Prostate gland (tissue), 2 donors: ENCODE data around the gene AP2A1. TPM values are rescaled to one million over a fixed set of nuclear protein-coding genes. Genes with fewer than 3 reads are reported as not detected.

ENCODE experiments used
- DNase-seq: peaks from one replicate; pipeline ENCODE4 v3.0.0-alpha.2; 2019; ENCODE audit warnings: low spot score
- H3K27ac ChIP-seq, 2 donors: fragments of 200-600 bp; sonication (generic); 2 replicates each; pipeline ENCODE4 v1.5.1; 2017 to 2019
- H3K27me3 ChIP-seq: fragments of 200-600 bp; sonication (generic); replicated peaks from 2 replicates; pipeline ENCODE4 v1.5.1; 2019; ENCODE audit not compliant: insufficient read depth
- H3K36me3 ChIP-seq, 2 donors: fragments of 200-600 bp; sonication (generic); 1 replicate in 1 of 2; 2 replicates in 1 of 2; pipeline versions ENCODE4 v1.5.1 to v1.8.1; 2017 to 2019
- H3K4me1 ChIP-seq: fragments of 200-600 bp; sonication (generic); replicated peaks from 2 replicates; pipeline ENCODE4 v1.5.1; 2019
- H3K4me3 ChIP-seq, 2 donors: fragments of 200-600 bp; sonication (generic); 2 replicates each; pipeline ENCODE4 v1.5.1; 2017 to 2019
- H3K9me3 ChIP-seq: fragments of 200-600 bp; sonication (generic); 2 replicates; pipeline ENCODE4 v1.5.1; 2017
- CTCF ChIP-seq, 4 experiments: fragments of 200-600 bp in 2 of 4; fragments of 450-650 bp in 2 of 4; sonication (generic) in 2 of 4; IDR thresholded peaks; 1 replicate in 3 of 4; 2 replicates in 1 of 4; pipeline ENCODE4 v1.5.1; 2016 to 2019; ENCODE audit warnings: antibody characterized with exemption in 4 of 4, mild to moderate bottlenecking in 2 of 4, moderate library complexity in 2 of 4
- POLR2A ChIP-seq: fragments of 450-650 bp; IDR thresholded peaks from one replicate; pipeline ENCODE4 v1.6.1; 2016; ENCODE audit warnings: antibody characterized with exemption, mild to moderate bottlenecking
- POLR2AphosphoS5 ChIP-seq: sonication (generic); formaldehyde crosslinking; IDR thresholded peaks from one replicate; pipeline ENCODE4 v1.6.1; 2017; ENCODE audit warnings: antibody characterized with exemption
- WGBS: methylation state at CpG from one replicate; pipeline ENCODE4 v1.1.5; 2018; 5-methylcytosine and 5-hydroxymethylcytosine counted together
- intact Hi-C: fragments of 100-400 bp; cut with DNase I; formaldehyde crosslinking; loops from one replicate; pipeline ENCODE4 v1.14.2; 2022
- total RNA-seq, 2 donors: library from RNA; depleted of rRNA; stranded (reverse); fragments of >200 nt; gene quantifications; one replicate each; pipeline ENCODE4 v1.1.0, GENCODE V29; 2016

Gene AP2A1
- total RNA-seq, 2 donors from 2014 or later = 62.7 to 252 TPM

DNA sequence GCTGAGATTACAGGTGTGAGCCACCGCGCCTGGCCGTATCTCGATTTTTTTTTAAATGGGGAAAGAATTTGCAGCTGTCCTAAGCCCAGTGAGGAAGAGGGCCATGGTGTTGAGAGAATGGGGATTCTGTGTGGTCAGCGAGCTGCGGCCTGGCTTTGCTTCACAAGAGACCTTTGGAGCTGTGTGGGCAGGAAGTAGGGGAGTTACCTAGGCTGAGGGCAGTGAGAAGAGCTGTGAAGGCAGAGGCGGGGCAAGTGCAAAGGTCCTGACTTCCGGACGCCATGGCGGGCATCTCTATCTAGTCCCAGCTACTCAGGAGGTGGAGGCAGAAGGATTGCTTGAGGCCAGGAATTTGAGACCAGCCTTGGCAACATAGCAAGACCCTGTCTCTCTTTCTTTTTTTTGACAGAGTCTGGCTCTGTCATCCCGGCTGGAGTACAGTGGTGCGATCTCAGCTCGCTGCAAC lies 4.9 kb downstream of the AP2A1 start:
- DNase-seq = no peak
- WGBS = 88% methylated on average over 13 of the region's 13 CpGs
- no peaks in the 10 kb centered on the region for H3K27me3 ChIP-seq
- intact Hi-C loops = no loop called here
- no peaks in the 10 kb centered on the region for H3K36me3 ChIP-seq
- H3K4me1 ChIP-seq = peaks cover 10% of the 10 kb centered on the region
- no peak overlapping the region for H3K4me3 ChIP-seq
- TF ChIP-seq POLR2A = no peak
- TF ChIP-seq POLR2AphosphoS5 = no peak
- no peak for TF ChIP-seq CTCF (IDR thresholded peaks at IDR 0.05)
- H3K27ac ChIP-seq = no peak overlapping the region
- no peaks in the 10 kb centered on the region for H3K9me3 ChIP-seq

DNA sequence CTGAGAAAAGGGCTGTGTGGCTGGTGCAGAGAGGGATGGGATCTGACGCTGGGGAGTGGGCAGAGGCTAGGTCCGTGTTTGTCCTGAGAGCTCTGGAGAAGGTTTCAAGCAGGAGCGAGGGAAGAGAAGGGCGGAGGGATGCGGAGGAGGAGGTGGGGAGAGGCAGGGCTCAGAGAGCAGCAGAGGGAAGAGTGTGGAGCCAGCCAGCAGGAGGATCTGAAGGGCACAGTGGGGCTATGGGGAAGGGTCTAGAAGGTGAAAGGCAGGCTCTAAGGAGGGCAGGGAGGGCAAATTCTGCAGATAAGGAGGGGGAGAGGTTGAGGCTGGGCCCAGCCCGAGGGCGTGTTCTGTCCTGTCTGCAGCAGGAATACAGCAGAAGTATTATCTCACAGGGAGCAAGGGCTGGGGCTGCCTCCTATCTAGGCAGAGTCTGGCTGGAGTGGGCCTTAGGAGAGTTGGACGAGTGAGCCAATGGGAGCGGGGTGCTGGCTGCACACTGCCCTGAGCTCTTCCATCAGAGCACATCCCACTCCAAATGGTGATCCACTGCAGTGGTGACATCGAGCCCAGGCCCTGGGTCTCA lies 6.1 kb downstream of the AP2A1 start:
- no peak overlapping the region for H3K27ac ChIP-seq
- H3K9me3 ChIP-seq = no peaks in the 10 kb centered on the region
- no peak for TF ChIP-seq POLR2AphosphoS5
- no peak for TF ChIP-seq POLR2A
- TF ChIP-seq CTCF (IDR thresholded peaks at IDR 0.05) = no peak
- H3K27me3 ChIP-seq = no peaks in the 10 kb centered on the region
- no peaks in the 10 kb centered on the region for H3K36me3 ChIP-seq
- intact Hi-C loops = no loop called here
- peaks cover 5% of the 10 kb centered on the region for H3K4me1 ChIP-seq
- no peak overlapping the region for H3K4me3 ChIP-seq
- no peak for DNase-seq
- 77% methylated on average over 10 of the region's 10 CpGs for WGBS

DNA sequence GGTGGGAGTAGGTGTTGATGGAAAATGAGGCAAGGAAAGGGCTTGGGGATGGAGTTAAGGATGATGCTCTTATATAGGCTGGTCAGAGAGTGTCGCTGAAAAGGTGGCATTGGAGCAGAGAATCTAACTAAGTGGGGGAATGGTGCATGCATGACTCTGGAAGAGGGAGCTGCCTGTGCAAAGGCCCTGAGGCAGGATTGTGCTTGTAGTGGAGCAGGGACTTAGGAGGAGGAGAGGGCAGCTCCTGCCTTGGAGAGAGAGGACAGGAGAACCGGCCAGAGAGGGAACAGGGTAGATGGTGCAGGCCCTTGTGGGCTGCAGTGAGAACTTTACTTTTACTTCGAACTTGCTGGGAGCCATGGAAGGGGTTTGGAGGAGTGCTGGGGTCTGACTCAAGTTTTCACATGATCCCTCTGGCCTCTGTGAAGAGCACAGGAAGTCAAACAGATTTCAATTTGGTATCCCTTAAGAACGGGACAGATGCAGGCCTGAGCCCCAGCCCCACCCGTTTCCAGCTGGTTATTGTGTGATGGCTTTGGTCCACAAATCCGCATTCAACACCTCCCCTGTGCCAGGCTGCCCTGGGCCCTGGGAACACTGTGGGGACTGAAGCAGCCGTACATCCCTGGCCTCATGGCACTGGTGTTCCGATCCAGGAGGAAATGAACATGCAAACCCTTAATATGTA lies 7.0 kb downstream of the AP2A1 start:
- WGBS = 87% methylated on average over 8 of the region's 8 CpGs
- Histone ChIP-seq H3K4me1 (no peaks in the 10 kb centered on the region), H3K36me3 (no peaks in the 10 kb centered on the region), H3K27ac (no peak overlapping the region), H3K4me3 (no peak overlapping the region), H3K9me3 (no peaks in the 10 kb centered on the region), H3K27me3 (no peaks in the 10 kb centered on the region)
- no peak for TF ChIP-seq CTCF (IDR thresholded peaks at IDR 0.05)
- no peak for DNase-seq
- intact Hi-C loops = no loop called here

DNA sequence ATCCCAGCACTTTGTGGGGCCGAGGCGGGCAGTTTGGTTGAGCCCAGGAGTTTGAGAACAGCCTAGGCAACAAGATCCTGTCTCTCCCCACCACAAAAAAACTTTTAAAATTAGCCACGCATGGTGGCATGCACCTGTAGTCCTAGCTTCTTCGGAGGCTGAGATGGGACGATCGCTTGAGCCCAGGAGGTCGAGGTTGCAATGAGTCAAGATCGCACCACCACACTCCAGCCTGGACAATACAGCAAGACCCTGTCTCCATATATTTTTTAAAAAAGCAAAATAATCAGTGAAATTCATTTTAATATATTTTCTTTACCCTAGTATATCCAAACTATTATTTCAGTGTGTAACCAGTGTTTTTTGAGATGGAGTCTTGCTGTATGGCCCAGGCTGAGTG lies 8.2 kb downstream of the AP2A1 start:
- WGBS = 95% methylated on average over 8 of the region's 8 CpGs
- TF ChIP-seq POLR2A (no peak), CTCF (IDR thresholded peaks at IDR 0.05) (no peak), POLR2AphosphoS5 (no peak)
- Histone ChIP-seq H3K36me3 (no peaks in the 10 kb centered on the region), H3K4me1 (no peaks in the 10 kb centered on the region), H3K27me3 (no peaks in the 10 kb centered on the region), H3K4me3 (no peak overlapping the region), H3K27ac (no peak overlapping the region), H3K9me3 (no peaks in the 10 kb centered on the region)
- intact Hi-C loops = no loop called here
- no peak for DNase-seq
